ENCODE data around the gene MYDGF.

MYDGF gene

GRCh38 chr19:4673726-4674125, 3.6 kb upstream of the MYDGF start:
- no peak for DNase-seq

- DNase-seq = no peak
These were observed 3.1 kb upstream of the MYDGF start for GRCh38 chr19:4673216-4673615.

- DNase-seq = no peak
These were observed 1.2 kb upstream of the MYDGF start for GRCh38 chr19:4671185-4671851.

GRCh38 chr19:4664642-4665041, 5.5 kb downstream of the MYDGF start:
- no peak for DNase-seq

GRCh38 chr19:4662812-4663211, 7.3 kb downstream of the MYDGF start:
- DNase-seq = no peak

GRCh38 chr19:4662020-4662695, 8.0 kb downstream of the MYDGF start:
- no peak for DNase-seq

- no peak for DNase-seq
These were observed 9.1 kb downstream of the MYDGF start for GRCh38 chr19:4660993-4661392.

GRCh38 chr19:4660181-4660791, 9.9 kb downstream of the MYDGF start:
- DNase-seq = no peak

GRCh38 chr19:4657835-4658234, 12.3 kb downstream of the MYDGF start:
- DNase-seq = no peak

- DNase-seq = no peak
These were observed 12.9 kb downstream of the MYDGF start for GRCh38 chr19:4657262-4657661.

- no peak for DNase-seq
These were observed 14.0 kb downstream of the MYDGF start for GRCh38 chr19:4656102-4656501.

GRCh38 chr19:4654437-4655361, 15.4 kb downstream of the MYDGF start:
- no peak for DNase-seq

- DNase-seq = no peak
These were observed 16.2 kb downstream of the MYDGF start for GRCh38 chr19:4653793-4654436.

- no peak for DNase-seq
These were observed 18.1 kb downstream of the MYDGF start for GRCh38 chr19:4652075-4652474.

- DNase-seq = no peak
These were observed 20.0 kb downstream of the MYDGF start for GRCh38 chr19:4650159-4650558.

- no peak for DNase-seq
These were observed 20.6 kb downstream of the MYDGF start for GRCh38 chr19:4649392-4650047.

- DNase-seq = no peak
These were observed 22.2 kb downstream of the MYDGF start for GRCh38 chr19:4647676-4648644.

- no peak for DNase-seq
These were observed 24.4 kb downstream of the MYDGF start for GRCh38 chr19:4645718-4646117.

GRCh38 chr19:4642625-4643024, 27.5 kb downstream of the MYDGF start:
- DNase-seq = no peak

GRCh38 chr19:4641132-4641531, 29.0 kb downstream of the MYDGF start:
- no peak for DNase-seq

All from activated CD4-positive, alpha-beta T cell treated with anti-CD3 and anti-CD28 coated beads for 1 hour (primary cell).